HG03469 (cell line): ENCODE data around the gene BAIAP2L1.

ENCODE experiments used
- ATAC-seq: cut with Tn5 transposase; IDR thresholded peaks from one replicate; pipeline ENCODE4 v1.9.1; 2021; ENCODE audit warnings: mild to moderate bottlenecking, moderate library complexity, moderate number of reproducible peaks; ENCODE audit not compliant: unreplicated experiment

Gene BAIAP2L1

DNA sequence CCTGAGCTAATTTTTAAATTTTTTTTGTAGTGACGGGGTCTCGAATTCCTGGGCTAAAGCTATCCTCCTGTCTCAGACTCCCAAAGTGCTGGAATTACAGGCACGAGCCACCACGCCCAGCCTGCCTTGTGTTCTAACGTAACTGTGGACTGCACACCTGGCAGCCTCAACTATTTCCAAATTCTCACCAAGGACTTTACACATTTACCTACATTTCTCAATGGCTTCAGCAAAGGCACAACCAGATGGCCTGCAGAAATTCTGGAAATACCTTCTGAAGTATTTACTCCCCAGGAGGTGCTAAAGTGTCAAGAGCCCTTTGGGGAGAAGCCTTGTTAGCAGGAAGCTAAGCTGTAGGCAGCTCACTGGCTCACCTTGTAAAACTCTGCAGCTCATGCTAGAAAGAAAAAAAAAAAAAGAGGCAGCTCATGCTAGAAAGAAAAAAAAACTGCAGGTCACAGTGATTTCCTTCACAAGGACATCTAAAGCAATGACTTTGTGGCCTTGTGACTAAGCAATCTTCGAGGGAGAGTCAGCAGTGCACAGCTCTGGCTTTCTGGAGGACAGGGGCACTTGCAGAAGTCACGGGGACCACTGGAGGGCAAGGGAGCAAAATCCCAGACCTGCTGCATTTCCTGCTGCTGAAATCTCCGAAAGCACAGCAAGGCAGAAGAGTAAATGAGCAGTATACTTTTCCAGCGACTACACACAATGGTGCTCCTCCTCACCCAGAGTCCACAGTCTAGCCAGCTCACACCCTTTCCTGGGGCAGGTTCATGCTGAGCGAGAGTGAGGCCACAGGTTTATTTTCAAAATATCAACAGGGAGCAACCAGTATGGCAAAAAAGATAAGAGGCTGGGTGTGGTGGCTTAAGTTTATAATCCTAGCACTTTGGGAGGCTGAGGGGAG lies 40.4 kb downstream of the BAIAP2L1 start:
- no peak for ATAC-seq

DNA sequence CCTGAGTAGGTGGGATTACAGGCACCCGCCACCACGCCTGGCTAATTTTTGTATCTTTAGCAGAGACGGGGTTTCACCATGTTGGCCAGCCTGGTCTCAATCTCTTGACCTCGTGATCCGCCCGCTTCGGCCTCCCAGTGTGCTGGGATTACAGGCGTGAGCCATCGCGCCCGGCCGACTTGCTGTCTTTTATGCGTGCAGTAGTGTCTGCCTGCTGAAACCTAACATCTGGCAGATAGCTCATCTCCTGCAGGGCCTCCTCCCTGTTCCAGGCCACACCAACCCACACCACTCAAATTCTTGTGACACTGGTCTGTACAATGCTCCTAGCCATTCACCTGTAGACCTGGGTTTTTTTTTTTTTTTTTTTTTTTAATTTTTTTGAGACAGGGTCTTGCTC lies 41.5 kb downstream of the BAIAP2L1 start:
- ATAC-seq: no peak

DNA sequence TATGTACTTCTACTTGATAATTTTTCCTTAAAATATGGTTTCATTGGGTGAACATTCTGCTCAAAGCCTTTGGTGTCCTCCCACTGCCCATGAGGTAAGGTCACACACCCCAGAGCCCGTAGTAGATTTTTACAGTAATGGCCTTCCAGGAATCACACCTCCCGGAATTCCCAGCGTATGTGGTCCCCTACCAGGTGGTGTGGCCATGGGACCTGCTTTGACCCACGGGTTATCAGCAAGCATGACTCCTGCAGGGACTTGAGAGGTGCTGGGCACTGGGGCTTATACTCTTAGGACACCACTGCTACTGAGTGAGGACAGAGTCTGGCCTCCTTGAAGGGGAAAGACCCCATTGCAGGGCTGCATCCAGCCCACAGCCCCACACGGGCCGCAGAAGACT lies 42.2 kb downstream of the BAIAP2L1 start:
- ATAC-seq: no peak

DNA sequence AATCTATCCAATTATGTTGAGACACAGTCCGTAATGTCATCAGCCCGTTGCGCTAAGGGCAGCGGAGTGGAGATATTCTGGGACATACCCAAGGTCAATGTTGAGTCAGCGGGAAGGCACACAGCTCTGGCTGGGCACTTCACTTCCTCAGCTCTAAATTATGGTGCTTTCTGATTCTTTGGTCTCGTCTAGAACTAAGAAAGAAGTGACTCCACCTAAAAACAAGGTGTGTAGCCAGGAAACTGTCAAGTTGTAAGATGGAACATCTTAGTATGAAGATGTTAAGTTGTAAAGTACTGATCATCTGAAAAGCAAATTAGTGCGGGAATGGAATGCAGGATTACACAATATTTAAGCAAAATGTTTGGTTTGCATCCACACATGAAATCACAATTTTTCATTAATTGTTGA lies 43.1 kb downstream of the BAIAP2L1 start:
- ATAC-seq: no peak

DNA sequence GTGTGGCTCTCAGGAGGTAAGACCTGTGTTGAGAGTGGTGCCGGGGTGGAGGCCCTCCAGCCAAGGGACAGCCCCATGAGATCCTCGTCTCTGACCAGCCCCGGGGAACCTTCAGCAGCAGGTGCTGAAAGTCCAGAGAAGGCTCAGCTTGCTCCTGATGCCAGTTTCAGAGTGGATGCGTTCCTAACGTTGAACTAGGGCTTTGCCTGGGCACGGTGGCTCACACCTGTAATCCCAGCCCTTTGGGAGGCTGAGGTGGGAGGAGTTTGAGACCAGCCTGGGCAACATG lies 45.7 kb downstream of the BAIAP2L1 start:
- ATAC-seq: no peak

DNA sequence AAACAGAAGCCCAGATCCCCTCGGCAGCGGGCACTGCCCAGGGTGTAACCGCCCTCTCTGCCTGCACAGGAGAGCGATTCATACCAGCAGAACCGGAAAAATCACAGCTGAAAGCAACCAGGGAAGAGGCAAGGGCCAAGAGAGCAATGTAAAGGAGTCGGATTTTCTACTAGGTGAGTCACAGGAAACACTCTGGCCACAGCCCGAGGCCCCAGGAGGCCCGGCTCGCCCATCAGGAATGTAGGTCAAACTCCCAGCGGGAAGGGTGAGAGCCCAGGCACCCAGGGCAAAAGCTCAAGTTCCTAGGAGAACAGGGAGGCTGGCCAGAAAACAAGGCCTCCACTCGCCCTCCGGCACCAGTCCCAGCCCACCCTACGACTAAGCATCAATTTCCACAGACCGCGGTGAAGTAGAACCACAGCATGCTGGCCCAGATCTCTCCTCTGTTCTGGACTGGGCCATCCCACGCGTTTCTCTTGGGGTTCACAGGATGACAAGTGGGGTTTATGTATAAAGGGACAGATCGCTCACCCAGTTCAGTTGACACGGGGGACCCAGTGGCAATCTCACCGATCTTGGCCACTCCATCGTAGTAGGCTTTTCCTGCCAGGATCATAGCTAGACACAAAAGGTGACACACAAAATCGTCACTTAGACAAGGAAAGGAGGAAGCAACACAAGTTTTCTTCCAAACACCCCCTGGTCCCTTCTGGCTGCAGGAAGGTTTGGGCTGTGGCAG lies 46.2 kb downstream of the BAIAP2L1 start:
- no peak for ATAC-seq

DNA sequence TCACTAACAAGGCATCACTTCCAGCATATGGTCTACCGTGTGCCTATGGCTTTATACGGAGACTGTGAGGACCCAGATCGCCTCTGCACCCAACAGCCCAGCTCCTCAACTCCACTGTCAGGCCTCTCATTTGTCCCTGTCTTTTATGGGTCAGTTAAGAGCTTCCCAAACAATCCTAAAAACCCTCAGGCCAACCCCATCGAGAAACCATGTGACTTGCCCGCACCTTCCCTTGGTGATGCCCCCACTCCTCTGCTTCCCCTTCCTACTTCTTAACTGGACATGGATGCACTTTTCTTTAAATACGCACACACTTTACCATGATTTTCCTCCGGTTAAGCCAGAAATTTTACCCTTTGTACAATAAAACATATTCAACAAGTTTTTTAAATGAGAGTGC lies 46.8 kb downstream of the BAIAP2L1 start:
- no peak for ATAC-seq

DNA sequence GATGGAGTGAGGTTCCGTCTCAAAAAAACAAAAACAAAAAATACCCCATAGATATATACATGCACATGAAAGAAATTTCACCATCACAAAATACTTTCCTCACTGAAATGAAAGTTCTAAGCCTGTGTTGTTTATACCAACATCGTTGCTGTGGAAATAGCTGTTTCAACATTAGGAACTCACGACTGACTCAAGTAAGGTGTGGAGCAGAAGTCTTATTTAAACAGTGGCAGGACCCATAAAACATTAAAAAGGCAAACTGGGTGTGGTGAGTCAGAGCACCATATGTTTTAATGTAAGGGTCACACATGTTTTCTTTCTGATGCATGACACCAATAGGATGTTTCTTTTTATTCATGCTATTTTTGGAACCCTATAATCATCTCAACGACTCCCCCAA lies 48.3 kb downstream of the BAIAP2L1 start:
- ATAC-seq: no peak

DNA sequence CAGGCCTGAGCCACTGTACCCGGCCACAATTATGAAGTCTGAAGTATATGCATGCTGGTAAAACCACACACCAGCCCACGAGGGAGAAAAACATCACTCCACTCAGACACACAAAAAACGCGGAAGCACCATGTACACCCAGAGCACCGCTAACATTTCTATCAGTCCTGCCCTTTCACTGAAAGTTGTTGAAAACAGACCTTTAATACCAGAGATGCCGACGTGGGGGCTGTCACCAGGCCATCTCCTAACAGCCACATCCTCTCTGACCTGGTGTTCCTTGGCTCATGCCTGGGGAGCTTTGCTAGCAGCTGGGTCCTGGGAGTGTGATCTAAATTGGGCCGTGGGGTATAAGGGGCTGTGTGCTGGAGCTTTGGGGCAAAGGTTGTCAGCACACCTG lies 49.8 kb downstream of the BAIAP2L1 start:
- ATAC-seq: no peak

DNA sequence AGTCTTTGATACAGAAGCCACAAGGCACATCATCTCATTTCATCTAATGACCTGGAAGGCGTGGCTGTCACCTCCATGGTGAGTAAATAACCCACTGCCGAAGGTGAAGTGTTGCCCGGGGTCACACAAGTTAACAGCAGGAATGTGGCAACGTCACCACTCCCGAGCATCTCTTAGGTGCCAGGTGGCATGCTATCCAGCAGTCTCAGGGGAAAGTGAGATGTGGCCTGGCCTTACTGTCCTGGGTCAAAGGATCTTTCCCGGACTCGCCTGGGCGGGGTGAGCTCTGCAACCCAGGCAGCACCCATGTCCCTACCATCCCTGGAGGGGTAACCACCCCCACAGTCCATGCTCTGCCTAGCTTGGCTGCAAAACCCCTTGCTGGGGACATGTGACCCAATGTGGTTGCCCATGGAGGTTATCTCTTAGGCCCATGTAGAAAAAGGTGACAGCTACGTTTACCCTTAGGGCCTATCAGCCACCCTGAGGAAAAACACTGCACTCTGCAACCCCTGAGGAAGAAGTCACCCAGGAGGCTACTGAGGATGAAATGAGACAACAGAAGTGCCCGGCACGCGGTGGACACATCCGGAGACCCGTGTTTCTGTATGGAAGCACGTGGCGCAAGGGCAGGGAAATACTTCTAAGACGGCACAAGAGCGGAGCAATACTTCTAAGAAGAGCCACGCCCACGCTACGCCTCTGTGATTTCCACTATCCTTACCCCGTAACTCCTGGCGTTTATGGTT lies 52.0 kb downstream of the BAIAP2L1 start:
- ATAC-seq: no peak

DNA sequence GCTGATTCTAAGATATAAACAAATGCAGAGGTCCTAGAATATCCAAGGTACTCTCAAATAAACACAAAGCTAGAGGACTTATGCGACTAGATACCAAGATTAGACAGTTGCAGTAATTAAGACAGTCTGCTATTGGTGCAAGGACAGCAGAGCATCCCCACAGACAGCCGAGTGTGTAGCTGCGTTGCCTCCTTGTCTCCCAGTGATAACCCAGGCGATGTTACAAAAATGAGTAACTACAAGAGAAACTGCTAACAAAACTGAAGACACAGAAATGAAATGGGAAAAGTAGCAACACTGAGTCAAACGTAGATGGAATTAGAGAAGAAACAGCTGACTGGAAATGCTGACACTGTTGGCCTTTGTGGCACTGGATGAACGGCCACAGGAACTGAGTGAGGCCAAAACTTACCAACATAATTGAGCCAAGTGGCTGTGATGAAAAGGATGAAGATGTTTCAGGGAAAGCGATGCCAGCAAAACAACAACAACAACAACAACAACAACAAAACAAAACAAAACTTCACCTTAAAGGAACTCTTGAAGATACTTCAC lies 54.3 kb downstream of the BAIAP2L1 start:
- ATAC-seq: no peak

DNA sequence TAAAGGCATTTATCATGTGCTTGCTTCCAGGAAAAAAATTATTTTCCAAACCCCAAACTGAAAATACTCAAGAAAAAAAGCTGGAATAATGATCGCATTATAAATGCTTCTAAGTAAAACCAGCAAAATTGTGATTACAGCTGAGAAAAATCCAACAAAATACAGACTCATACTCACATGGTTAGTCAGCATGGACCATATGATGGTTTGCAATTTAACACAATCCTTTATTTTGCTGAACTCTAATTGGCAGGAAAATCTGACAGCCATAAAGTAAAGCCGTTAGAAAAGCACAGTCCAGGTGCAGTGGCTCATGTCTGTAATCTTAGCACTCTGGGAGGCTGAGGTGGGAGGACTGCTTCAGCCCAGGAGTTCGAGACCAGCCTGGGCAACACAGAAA lies 59.8 kb downstream of the BAIAP2L1 start:
- ATAC-seq: no peak

DNA sequence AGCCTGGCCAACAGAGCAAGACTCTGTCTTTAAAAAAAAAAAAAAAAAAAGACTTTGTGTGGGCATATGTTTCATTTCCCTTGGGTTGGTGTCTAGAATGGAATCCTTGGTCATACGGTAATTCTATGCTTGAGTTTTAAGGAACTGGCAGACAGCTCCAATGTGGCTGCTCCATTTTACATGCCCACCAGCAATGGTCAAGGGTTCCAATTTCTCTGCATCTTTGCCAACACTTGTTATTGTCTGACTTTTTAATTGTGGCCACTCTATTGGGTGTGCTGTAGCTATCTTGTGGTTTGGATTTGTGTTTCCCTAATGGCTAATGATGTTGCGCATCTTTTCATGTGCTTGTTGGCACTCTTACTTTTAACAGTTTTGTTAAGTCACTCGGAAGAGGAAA lies 61.8 kb downstream of the BAIAP2L1 start:
- ATAC-seq: no peak

DNA sequence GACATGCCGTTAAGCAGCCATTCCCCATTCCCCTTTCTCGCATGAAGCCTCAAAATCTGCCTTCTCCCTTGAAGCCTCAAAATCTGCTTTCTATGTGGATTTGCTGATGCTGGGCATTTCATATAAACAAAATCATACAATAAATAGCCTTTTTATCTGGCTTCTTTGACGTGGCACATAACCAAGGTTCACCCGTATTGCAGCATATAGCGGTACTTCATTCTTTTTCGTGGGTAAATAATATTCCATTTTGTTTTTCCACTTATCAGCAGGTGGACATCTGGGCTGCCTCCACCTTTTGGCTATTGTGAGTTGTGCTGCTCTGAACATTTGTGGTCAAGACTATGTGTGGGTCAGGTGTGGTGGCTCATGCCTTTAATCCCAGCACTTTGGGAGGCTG lies 62.4 kb downstream of the BAIAP2L1 start:
- no peak for ATAC-seq

DNA sequence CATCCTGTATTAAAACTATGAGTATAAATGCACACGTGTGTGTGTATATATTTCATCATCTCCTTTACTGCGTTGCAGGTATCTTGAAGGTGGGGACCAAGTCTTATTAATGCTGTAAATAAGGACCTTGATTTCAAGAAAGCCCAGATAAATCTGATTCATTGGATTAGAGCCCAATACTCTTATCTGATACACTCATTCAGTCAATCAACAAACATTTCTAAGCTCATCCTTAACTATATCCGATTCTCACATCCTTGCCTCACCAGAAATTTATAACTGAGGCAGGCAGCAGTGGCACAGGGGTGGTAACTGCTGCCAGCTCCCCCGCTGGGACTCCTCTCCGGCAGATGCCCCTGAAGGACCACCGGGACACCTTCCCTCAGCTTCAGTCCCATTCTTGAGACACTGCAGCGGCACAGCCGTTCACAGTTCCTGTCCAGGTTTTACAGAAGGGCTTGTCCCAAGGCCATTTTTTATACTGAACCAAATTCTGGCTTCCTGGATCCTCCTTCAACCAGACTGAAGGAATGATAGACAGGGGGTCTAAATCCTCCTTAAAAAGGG lies 65.4 kb downstream of the BAIAP2L1 start:
- ATAC-seq: no peak

DNA sequence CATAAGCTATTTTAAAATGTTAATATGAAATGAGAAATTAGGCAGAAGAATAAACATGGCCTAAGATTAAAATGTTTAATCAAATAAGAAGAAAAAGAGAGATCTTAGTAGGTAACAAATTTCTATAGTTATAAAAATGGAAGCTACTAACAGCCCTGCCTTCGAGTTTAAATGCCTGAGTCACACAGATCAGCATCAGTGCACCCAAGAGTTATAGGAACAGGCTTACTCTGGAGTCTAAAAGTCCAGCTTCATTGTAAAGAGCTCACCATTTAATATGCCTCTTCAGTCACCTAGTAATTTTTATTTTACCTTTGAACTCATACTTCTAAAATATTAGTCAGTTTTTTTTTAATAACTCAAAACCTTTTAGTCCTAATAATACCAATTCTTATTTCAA lies 66.8 kb downstream of the BAIAP2L1 start:
- no peak for ATAC-seq

DNA sequence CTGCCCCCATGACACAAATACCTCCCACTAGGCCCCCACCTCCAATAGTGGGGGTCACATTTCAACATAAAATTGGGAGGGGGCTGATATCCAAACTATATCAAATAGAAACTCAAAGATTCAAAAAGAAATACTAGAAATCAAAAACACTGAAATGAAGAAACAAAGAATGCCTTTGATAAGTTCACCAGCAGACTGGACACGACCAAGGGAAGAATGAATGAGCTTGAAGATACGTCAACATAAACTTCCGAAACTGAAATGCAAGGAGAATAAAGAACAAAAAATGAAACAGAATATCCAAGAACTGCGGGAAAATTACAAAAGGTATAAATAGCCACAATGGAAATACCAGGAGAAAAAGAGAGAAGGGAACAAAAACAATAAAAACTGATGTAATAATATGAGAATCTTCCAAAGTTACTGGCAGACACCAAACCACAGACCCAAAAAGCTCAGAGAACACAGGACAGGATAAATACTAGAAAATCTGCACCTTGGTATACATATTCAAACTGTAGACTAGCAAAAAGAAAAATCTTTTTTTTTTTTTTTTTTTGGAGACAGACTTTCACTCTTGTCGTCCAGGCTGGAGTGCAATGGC lies 69.9 kb downstream of the BAIAP2L1 start:
- no peak for ATAC-seq

DNA sequence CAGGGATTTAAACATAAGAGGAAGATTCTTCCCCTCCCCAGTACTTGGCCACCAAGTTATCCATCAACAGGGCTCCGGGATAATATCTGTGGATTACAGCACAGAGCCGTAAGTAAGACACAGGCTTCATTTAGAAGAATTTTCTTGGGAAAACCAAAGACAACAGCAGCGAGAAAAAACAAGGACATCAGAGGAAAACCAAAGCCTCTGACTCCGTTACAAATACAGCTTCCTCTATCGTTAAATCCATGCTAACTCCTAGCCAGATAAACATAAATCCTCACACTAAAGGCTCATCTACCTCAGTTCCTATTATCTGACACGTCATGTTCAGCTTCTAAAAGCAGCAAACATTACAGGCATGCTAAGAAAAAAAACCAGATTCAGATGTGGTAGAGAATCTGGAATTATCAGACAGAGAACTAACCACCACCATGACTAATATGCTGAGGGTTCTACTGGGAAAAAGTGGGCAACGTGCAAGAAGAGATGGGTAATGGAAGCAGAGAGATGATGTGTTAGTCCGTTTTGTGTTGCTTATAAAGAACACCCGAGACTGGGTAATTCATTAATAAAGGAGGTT lies 71.0 kb downstream of the BAIAP2L1 start:
- no peak for ATAC-seq

DNA sequence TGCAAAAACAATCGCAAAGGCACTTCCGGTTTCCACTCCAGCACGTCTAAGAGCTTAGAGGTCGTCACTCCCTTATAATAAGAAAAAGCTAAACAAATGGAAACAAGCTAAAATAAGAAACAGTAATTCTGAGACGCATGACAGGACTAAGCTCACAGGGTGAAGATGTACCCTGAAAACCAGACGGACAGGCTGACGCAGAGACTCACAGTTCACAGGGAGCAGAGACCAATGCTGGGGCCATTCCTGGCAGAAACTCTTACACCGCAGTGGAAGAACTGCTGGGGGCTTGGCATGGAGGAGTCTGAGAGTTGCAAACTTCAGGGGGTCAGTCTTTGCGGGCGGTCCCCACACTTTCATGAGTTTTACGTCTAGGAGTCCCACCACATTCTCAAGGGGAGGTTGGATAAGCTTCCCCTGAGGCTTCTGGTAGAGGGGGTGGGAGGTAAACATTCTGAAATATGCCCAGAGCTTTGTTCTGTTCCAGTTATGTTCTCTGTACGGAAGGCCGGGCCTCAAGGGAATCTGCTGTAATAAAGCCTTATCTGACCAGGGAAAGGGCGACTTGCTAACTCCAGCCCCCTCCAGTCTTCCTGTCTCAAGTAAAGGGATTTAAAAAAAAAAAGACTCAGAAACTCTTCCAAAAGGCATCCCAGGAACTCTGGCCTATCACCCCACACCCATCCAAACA lies 71.6 kb downstream of the BAIAP2L1 start:
- ATAC-seq: no peak

DNA sequence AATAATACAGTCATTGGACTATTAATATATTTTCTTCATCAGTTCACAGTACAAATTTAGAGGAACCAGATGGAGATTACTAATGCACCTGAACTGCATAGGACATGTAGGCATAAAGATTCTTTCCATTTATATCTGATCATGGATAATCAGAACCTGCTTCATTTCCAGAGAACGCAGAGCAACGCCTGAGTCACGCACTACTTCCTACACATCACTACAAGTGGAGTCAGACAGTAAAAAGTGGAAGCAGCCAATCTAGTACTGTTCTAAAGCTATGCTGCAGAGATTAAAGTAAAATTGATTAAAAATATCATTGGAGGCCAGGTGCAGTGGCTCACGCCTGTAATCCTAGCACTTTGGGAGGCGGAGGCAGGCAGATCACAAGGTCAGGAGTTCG lies 76.1 kb downstream of the BAIAP2L1 start:
- ATAC-seq: no peak
